Skeletal muscle tissue (tissue), 4 donors: Measurements from ENCODE around the gene NEK1. TPM values are rescaled to one million over a fixed set of nuclear protein-coding genes. Genes with fewer than 3 reads are reported as not detected.

ENCODE experiments used
- H3K27ac ChIP-seq: one replicate; pipeline ENCODE4 v1.7.0; 2013; ENCODE audit warnings: mild to moderate bottlenecking, low read depth, low read length, inconsistent platforms
- H3K27me3 ChIP-seq, 3 donors: one replicate each; pipeline ENCODE4 v1.7.0; 2013; ENCODE audit warnings: low read length in 3 of 3; ENCODE audit not compliant: control insufficient read depth in 3 of 3, insufficient read depth in 3 of 3
- H3K36me3 ChIP-seq, 3 donors: one replicate each; pipeline ENCODE4 v1.7.0; 2013; ENCODE audit warnings: low read length in 3 of 3; ENCODE audit not compliant: control insufficient read depth in 3 of 3, insufficient read depth in 3 of 3
- H3K4me1 ChIP-seq, 3 donors: one replicate each; pipeline ENCODE4 v1.7.0; 2013; ENCODE audit warnings: low read length in 3 of 3, mild to moderate bottlenecking in 3 of 3; ENCODE audit not compliant: control insufficient read depth in 3 of 3, insufficient read depth in 3 of 3
- H3K4me3 ChIP-seq, 3 donors: one replicate each; pipeline ENCODE4 v1.7.0; 2013; ENCODE audit warnings: low read length in 3 of 3
- H3K9ac ChIP-seq, 3 donors: one replicate each; pipeline ENCODE4 v1.7.0; 2013; ENCODE audit warnings: low read length in 3 of 3, mild to moderate bottlenecking in 3 of 3, moderate library complexity in 2 of 3, low read depth in 1 of 3
- H3K9me3 ChIP-seq, 3 donors: one replicate each; pipeline ENCODE4 v1.7.0; 2013; ENCODE audit warnings: low read length in 3 of 3; ENCODE audit not compliant: control insufficient read depth in 3 of 3
- total RNA-seq: library from RNA; depleted of rRNA; stranded (reverse); fragments of >200 nt; gene quantifications from one replicate; pipeline ENCODE4 v1.2.3, GENCODE V29; 2014
- donor health status: Osteomylitis.

Gene NEK1
- total RNA-seq, 1 donor from 2014 or later = 16.7 TPM

DNA sequence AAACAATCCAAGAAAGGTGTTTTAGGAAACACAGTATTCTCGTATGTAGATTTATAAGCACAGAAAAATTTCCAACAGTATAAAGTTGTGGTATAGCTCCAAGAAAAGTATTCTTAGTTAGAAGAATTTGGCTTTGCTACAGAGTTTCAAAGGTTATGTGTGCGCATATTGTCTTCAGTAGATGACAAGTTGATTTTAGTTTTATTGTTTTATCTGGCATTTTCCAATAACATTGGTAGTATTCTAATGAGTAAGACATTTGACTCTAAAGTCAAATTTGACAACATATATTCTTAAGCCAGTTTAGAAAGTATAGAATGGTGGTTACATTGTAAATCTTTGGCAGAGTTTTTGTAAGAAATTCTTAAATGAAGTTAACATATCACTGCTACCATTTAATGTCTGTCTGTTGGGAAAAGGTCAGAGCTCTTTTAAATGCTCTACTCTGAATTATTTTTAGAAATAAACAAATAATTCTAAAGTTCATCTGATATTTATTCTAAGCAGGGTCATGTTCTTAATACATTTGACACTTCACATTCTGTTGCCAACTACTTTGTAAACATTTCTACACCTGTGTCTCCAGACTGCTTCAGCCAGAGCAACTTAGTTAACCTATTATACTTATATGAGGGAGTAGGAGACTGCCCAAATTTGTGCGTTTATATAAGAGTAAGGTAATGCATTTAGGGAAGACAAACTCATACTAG is 38.0 kb upstream of the NEK1 start:
- no peaks in the 10 kb centered on the region for H3K27me3 ChIP-seq
- no peaks in the 10 kb centered on the region for H3K9me3 ChIP-seq
- no peak overlapping the region for H3K4me3 ChIP-seq
- peak overlapping the region in 1 of 3 donors; percentile 58 for H3K9ac ChIP-seq
- peak overlapping the region; percentile 59 for H3K27ac ChIP-seq
- peaks cover 0 to 7% (median 5%) of the 10 kb centered on the region in 3 donors for H3K4me1 ChIP-seq
- H3K36me3 ChIP-seq = peaks cover 0 to 4% (median 0%) of the 10 kb centered on the region in 3 donors

DNA sequence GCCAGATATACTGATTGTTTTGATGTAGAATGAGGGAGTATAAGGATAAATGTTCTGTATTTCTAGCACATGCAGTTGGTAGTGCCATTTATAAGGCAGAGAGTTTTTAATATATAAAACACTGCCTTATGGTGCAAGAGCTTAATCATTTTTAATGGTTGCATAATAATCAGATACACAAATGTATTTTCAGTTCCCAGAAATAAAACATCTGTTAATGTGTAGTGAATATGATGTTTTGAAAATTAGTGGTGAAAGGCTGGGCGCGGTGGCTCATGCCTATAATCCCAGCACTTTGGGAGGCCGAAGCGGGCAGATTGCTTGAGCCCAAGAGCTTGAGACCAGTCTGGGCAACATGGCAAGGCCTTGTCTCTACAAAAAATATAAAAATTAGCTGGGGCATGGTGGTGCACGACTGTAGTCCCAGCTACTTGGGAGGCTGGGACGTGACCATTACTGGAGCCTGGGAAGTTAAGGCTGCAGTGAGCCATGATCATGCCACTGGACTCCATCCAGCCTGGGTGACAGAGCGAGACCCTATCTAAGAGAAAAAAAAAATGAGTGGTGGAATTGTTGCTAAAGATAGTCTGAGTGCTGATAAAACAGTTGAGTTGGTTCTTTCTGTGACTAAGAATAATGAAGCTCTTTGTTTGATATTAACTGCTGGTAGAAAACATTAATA is 37.3 kb upstream of the NEK1 start:
- Histone ChIP-seq H3K4me1 (peaks cover 0 to 7% (median 5%) of the 10 kb centered on the region in 3 donors), H3K36me3 (peaks cover 0 to 5% (median 0%) of the 10 kb centered on the region in 3 donors), H3K27me3 (no peaks in the 10 kb centered on the region), H3K4me3 (no peak overlapping the region), H3K27ac (peak overlapping the region; percentile 59), H3K9me3 (no peaks in the 10 kb centered on the region), H3K9ac (no peak overlapping the region)

DNA sequence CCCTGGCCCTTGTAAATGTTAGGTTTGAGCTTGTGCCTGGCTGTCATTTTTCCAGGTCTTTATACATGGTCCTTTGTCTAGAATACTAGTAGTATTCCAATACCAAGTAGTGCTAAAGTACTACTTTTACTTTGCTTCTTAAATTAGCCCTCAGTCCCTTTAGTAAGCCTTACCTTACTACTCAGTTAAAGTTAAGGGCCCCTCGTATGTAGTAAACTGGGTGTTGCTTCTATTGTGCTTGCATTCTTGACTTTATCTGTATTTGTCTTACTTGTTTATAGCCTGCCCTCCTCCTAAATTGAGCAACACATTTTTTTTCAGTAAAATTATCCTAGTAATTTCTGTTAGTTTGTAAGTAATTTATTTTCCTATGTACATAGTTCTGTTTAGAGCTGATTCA is 33.2 kb upstream of the NEK1 start:
- Histone ChIP-seq H3K27ac (no peak overlapping the region), H3K36me3 (peaks cover 0 to 15% (median 4%) of the 10 kb centered on the region in 3 donors), H3K9ac (no peak overlapping the region), H3K4me1 (peaks cover 0 to 5% (median 3%) of the 10 kb centered on the region in 3 donors), H3K4me3 (no peak overlapping the region), H3K9me3 (no peaks in the 10 kb centered on the region), H3K27me3 (no peaks in the 10 kb centered on the region)

DNA sequence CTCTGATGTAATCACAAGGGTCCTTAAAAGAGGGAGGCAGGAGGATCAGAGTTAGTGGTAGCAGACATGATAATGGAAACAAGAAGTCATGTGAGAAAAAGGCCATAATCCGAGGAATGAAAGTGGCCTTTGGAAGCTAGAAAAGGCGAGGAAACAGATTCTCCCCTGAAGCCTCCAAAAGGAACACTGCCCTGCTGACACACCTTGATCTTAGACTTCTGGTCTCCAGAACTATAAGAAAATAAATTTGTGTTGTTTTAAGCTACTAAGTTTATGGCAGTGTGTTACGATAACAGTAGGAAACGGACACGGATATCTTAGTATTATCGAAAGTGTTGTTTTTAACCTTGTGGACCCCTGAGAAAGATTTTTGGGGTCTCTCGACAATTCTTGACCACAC is 32.4 kb upstream of the NEK1 start:
- no peak overlapping the region for H3K27ac ChIP-seq
- no peaks in the 10 kb centered on the region for H3K27me3 ChIP-seq
- H3K9me3 ChIP-seq = no peaks in the 10 kb centered on the region
- H3K9ac ChIP-seq = no peak overlapping the region
- H3K36me3 ChIP-seq = peaks cover 0 to 18% (median 4%) of the 10 kb centered on the region in 3 donors
- H3K4me3 ChIP-seq = no peak overlapping the region
- peaks cover 0 to under 1% (median 0%) of the 10 kb centered on the region in 3 donors for H3K4me1 ChIP-seq

DNA sequence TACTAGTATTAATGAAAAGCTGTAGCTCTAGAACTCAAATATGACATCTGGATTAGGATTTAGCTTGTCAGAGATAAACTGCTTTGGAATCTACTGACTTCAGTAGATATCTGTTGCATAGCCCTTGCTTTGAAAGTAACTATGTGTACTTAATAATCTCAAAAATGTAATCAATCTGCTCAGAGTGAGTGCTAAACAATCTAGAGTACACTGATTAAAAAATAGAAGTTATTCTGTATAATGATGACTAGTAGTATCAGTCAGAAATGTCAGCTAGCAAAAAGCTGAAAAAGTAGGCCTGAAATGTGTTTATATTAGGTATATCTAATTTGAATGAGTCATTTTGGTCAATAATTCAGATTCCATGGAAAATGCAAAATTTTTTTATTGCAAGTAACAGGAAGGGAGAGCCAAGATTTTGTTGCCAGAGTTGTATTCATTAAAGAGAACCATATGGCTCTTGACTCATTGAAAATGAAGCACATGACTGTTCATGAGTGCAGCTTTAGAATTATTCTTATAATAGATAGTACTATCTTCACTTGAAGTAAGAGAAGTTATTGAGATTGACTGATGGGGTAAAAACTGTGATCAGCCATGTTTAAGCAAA is 28.0 kb upstream of the NEK1 start:
- Histone ChIP-seq H3K9me3 (no peaks in the 10 kb centered on the region), H3K36me3 (peaks cover 0 to 23% (median 4%) of the 10 kb centered on the region in 3 donors), H3K4me3 (no peak overlapping the region), H3K27me3 (no peaks in the 10 kb centered on the region), H3K27ac (no peak overlapping the region), H3K9ac (no peak overlapping the region), H3K4me1 (no peaks in the 10 kb centered on the region)

DNA sequence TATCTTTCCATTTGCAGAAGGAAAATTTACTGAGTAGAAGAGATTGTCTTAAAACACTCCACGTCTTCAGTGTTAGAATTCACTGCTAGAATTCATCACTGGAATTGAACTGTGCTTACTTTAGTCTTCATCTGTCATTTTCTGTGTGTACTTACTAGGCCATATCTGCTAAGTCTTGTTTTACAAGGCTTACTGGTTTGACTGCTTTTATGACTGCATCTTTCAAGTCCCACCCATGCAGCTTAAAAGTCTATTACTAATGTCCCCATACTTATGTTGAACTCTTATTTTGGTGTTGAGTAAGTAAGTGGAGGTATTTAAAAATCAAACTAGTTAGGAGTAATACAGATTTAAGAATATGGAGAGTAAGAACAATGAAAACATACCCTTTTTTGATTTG is 22.6 kb upstream of the NEK1 start:
- H3K9ac ChIP-seq = no peak overlapping the region
- H3K4me3 ChIP-seq = no peak overlapping the region
- H3K9me3 ChIP-seq = no peaks in the 10 kb centered on the region
- no peaks in the 10 kb centered on the region for H3K27me3 ChIP-seq
- H3K4me1 ChIP-seq = no peaks in the 10 kb centered on the region
- no peak overlapping the region for H3K27ac ChIP-seq
- peaks cover 0 to 9% (median 0%) of the 10 kb centered on the region in 3 donors for H3K36me3 ChIP-seq

DNA sequence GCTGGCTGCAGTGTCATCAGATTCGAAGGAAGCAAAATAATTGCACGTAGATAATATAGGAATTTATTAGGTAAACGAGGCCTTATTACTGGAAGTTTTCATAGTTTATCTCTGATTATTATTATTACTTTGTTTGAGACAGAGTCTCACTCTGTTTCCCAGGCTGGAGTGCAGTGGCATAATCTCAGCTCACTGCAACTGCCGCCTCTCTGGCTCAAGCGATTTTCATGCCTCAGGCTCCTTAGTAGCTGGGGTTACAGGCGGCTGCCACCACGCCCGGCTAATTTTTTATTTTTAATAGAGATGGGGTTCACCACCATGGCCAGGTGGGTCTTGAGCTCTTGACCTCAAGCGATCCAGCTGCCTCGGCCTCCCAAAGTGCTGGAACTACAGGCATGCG is 20.5 kb upstream of the NEK1 start:
- H3K27ac ChIP-seq = no peak overlapping the region
- H3K27me3 ChIP-seq = no peaks in the 10 kb centered on the region
- no peak overlapping the region for H3K9ac ChIP-seq
- H3K36me3 ChIP-seq = peaks cover 0 to 6% (median 0%) of the 10 kb centered on the region in 3 donors
- no peaks in the 10 kb centered on the region for H3K9me3 ChIP-seq
- no peak overlapping the region for H3K4me3 ChIP-seq
- H3K4me1 ChIP-seq = no peaks in the 10 kb centered on the region

DNA sequence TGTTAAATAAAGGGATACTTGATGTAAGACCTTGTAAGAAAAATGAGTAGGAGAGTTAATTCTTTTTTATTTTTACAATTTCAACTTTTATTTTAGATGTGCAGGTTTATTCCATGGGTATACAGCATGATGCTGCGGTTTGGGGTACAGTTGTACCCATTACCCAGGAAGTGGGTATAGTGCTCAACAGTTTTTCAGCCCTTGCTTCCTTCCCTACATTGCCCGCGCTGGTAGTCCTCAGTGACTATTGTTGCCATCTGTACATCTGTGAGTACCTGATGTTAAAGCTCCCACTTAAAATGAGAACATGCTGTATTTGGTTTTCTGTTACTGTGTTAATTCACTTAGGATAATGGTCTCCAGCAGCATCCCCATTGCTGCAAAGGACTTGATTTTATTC is 17.7 kb upstream of the NEK1 start:
- Histone ChIP-seq H3K9ac (no peak overlapping the region), H3K27me3 (no peaks in the 10 kb centered on the region), H3K36me3 (no peaks in the 10 kb centered on the region), H3K4me1 (peaks cover 3 to 8% (median 7%) of the 10 kb centered on the region in 3 donors), H3K9me3 (no peaks in the 10 kb centered on the region), H3K27ac (no peak overlapping the region), H3K4me3 (no peak overlapping the region)

DNA sequence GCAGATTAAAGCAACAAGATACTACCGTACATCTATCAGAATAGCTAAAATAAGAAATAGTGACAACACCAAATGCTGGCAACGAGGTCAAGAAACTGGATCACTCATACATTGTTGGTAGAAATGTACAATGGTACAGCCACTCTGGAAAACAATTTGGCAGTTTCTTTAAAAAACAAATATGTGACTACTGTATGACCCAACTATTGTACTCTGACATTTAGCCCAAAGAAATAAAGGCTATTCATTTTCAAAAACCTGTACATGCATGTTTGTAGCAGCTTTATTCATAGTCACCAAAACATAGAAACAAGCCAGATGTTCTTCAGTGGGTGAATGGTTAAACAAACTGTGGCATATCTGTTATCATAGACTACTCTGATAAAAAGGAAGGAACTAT is 16.2 kb upstream of the NEK1 start:
- no peak overlapping the region for H3K4me3 ChIP-seq
- no peak overlapping the region for H3K9ac ChIP-seq
- H3K9me3 ChIP-seq = no peaks in the 10 kb centered on the region
- no peaks in the 10 kb centered on the region for H3K36me3 ChIP-seq
- H3K27ac ChIP-seq = no peak overlapping the region
- H3K4me1 ChIP-seq = peaks cover 3 to 8% (median 7%) of the 10 kb centered on the region in 3 donors
- H3K27me3 ChIP-seq = no peaks in the 10 kb centered on the region

DNA sequence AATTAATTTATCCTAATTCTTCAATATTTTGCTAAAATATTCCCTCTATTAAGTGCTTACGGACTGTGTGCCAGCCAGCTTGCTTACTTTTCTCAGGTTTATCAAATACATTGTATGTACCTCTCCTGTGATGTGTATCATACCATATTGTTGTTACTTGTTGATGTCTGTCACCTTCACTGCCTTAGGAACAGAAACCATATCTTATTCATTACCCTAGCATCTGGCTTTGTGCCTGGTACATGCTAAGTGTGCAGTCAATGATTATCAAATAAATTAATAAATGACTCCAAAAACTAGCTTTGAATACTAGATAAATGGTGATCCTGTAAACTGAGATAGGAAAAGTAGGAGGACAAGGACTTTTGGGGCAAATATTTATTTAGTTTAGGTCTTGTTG is 14.9 kb upstream of the NEK1 start:
- Histone ChIP-seq H3K9ac (no peak overlapping the region), H3K27ac (no peak overlapping the region), H3K36me3 (no peaks in the 10 kb centered on the region), H3K27me3 (no peaks in the 10 kb centered on the region), H3K4me3 (no peak overlapping the region), H3K4me1 (peaks cover 6 to 10% (median 7%) of the 10 kb centered on the region in 3 donors), H3K9me3 (no peaks in the 10 kb centered on the region)
